A549 (cell line): ENCODE measurements around the gene RASSF3.

ENCODE experiments used
- BHLHE40 ChIP-seq: IDR thresholded peaks from 2 replicates; pipeline ENCODE4 v1.6.1; 2012; ENCODE audit warnings: low read depth, low read length, inconsistent platforms
- CEBPB ChIP-seq, 2 experiments: fragments of >200 bp in 1 of 2; sonication (Bioruptor Twin) in 1 of 2; formaldehyde crosslinking in 1 of 2; IDR thresholded peaks; 2 replicates each; pipeline ENCODE4 v1.6.1; 2012 to 2016
- EHF ChIP-seq: fragments of 250-450 bp; sonication (Bioruptor Pico); IDR thresholded peaks from 2 replicates; pipeline ENCODE4 v1.5.0; 2020; ENCODE audit warnings: mild to moderate bottlenecking
- ESRRA ChIP-seq: fragments of 150-350 bp; IDR thresholded peaks from 2 replicates; pipeline ENCODE4 v1.6.1; 2014; ENCODE audit warnings: mild to moderate bottlenecking, low read length, borderline replicate concordance
- NR3C1 ChIP-seq: fragments of >200 bp; sonication (Bioruptor Twin); formaldehyde crosslinking; IDR thresholded peaks from 3 replicates; pipeline ENCODE4 v1.6.1; 2017
- POLR2A ChIP-seq: IDR thresholded peaks from 2 replicates; pipeline ENCODE4 v1.6.1; 2012; ENCODE audit warnings: mild to moderate bottlenecking, low read length
- POLR2AphosphoS2 ChIP-seq: conservative IDR thresholded peaks from 2 replicates; pipeline ENCODE4 v1.6.1; 2012; ENCODE audit warnings: low read length, improper control_type of control experiment, inconsistent platforms
- RCOR1 ChIP-seq: fragments of 150-350 bp; IDR thresholded peaks from 2 replicates; pipeline ENCODE4 v1.6.1; 2014; ENCODE audit warnings: antibody characterized with exemption, low read length, low read depth
- SMC3 ChIP-seq: fragments of >200 bp; sonication (Bioruptor Twin); formaldehyde crosslinking; IDR thresholded peaks from 3 replicates; pipeline ENCODE4 v1.6.1; 2018; ENCODE audit warnings: inconsistent platforms
- TF ChIP-seq, protein P1 (sequence below): fragments of >200 bp; sonication (Bioruptor Twin); formaldehyde crosslinking; IDR thresholded peaks from 3 replicates; pipeline ENCODE4 v1.5.1; 2016
- TF ChIP-seq, protein P2 (sequence below): fragments of >200 bp; sonication (Bioruptor Twin); formaldehyde crosslinking; IDR thresholded peaks from 3 replicates; pipeline ENCODE4 v1.6.1; 2016

DNA sequence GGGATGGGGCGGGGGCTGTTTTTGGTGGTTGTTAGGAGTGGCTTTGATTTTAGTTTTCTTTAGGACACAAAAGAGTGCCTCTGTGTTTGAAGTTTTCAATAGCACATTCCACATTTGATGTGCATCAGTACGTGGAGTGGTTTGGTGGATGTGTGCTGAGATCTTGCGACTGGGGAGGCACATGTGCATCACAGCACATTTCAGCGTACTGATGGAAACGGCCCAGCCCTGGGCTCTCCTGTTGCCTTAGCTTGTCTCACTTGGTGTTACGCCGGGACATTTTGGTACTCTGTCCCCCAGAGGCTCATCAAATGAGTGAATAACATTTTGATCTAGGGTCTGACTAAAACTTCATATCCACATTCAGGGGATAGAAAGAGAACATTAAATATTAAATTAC lies 78.4 kb downstream of the RASSF3 start:
- TF ChIP-seq, protein P1, sequence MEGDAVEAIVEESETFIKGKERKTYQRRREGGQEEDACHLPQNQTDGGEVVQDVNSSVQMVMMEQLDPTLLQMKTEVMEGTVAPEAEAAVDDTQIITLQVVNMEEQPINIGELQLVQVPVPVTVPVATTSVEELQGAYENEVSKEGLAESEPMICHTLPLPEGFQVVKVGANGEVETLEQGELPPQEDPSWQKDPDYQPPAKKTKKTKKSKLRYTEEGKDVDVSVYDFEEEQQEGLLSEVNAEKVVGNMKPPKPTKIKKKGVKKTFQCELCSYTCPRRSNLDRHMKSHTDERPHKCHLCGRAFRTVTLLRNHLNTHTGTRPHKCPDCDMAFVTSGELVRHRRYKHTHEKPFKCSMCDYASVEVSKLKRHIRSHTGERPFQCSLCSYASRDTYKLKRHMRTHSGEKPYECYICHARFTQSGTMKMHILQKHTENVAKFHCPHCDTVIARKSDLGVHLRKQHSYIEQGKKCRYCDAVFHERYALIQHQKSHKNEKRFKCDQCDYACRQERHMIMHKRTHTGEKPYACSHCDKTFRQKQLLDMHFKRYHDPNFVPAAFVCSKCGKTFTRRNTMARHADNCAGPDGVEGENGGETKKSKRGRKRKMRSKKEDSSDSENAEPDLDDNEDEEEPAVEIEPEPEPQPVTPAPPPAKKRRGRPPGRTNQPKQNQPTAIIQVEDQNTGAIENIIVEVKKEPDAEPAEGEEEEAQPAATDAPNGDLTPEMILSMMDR: no peak
- TF ChIP-seq CEBPB (IDR thresholded peaks at IDR 0.05): no peak
- TF ChIP-seq EHF (CRISPR knock-in tag): no peak
- no peak for TF ChIP-seq POLR2A
- no peak for TF ChIP-seq BHLHE40
- no peak for TF ChIP-seq SMC3
- no peak for TF ChIP-seq NR3C1
- TF ChIP-seq POLR2AphosphoS2: no peak
- TF ChIP-seq, protein P2, sequence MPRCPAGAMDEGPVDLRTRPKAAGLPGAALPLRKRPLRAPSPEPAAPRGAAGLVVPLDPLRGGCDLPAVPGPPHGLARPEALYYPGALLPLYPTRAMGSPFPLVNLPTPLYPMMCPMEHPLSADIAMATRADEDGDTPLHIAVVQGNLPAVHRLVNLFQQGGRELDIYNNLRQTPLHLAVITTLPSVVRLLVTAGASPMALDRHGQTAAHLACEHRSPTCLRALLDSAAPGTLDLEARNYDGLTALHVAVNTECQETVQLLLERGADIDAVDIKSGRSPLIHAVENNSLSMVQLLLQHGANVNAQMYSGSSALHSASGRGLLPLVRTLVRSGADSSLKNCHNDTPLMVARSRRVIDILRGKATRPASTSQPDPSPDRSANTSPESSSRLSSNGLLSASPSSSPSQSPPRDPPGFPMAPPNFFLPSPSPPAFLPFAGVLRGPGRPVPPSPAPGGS: no peak
- no peak for TF ChIP-seq RCOR1
- no peak for TF ChIP-seq ESRRA
